Right cardiac atrium (tissue), 5 donors: ENCODE data around the gene AXIN1. TPM values are rescaled to one million over a fixed set of nuclear protein-coding genes. Genes with fewer than 3 reads are reported as not detected.

ENCODE experiments used
- ATAC-seq, 2 donors: fragments of 200-7000 bp; cut with Tn5 transposase; one replicate each; pipeline versions ENCODE4 v1.8.0 to v1.9.1; 2020; ENCODE audit warnings: moderate library complexity in 2 of 2, mild to moderate bottlenecking in 1 of 2
- DNase-seq, 3 donors: peaks; one replicate each; pipeline ENCODE4 v3.0.0-alpha.2; 2020
- H3K27ac ChIP-seq: one replicate; pipeline ENCODE4 v1.5.1; 2013; ENCODE audit warnings: mild to moderate bottlenecking, low read length, control low read depth, moderate library complexity
- H3K27me3 ChIP-seq: one replicate; pipeline ENCODE4 v1.6.1; 2013; ENCODE audit not compliant: control insufficient read depth, insufficient read depth
- H3K4me1 ChIP-seq: one replicate; pipeline ENCODE4 v1.6.1; 2013; ENCODE audit warnings: low read length; ENCODE audit not compliant: control insufficient read depth, insufficient read depth
- H3K4me3 ChIP-seq: one replicate; pipeline ENCODE4 v1.5.1; 2013; ENCODE audit warnings: low read length, control low read depth
- H3K9me3 ChIP-seq: one replicate; pipeline ENCODE4 v1.6.1; 2013; ENCODE audit warnings: low read length; ENCODE audit not compliant: control insufficient read depth
- WGBS: extraction: QIAGEN DNeasy Blood & Tissue Kit; methylation state at CpG from one replicate; pipeline ENCODE4 v1.1.7; 2013; 5-methylcytosine and 5-hydroxymethylcytosine counted together
- intact Hi-C, 4 donors: fragments of 100-400 bp; cut with DNase I; formaldehyde crosslinking; loops; one replicate each; pipeline versions ENCODE4 v1.11.0 to v1.14.0; 2022 to 2023
- polyA plus RNA-seq: library from polyadenylated mRNA; stranded (reverse); fragments of 200-250 nt; gene quantifications from one replicate; pipeline ENCODE4 v1.2.3, GENCODE V29; 2013
- total RNA-seq, 4 donors: library from RNA; stranded (reverse); fragmentation: NEBNext Ultra II Directional; extraction: Animal tissue kit (Norgen Biotek cat#: 25700); gene quantifications; one replicate each; pipeline ENCODE4 v1.2.1, GENCODE V29; 2021
- donor health status: healthy with polysubstance abuse.
- donor health status: DM: no; HTN: yes; CAD: no.
- donor health status: DM: no; HTN: no; CAD: no.
- donor health status: DM: no; HTN: yes; CAD: no; lungs with severe emphysema.
- donor health status: DM: yes; HTN: yes; CAD: no.

AXIN1 gene
- total and polyA plus RNA-seq, 5 donors: 8.4 to 12.2 (median 10.2) TPM

DNA sequence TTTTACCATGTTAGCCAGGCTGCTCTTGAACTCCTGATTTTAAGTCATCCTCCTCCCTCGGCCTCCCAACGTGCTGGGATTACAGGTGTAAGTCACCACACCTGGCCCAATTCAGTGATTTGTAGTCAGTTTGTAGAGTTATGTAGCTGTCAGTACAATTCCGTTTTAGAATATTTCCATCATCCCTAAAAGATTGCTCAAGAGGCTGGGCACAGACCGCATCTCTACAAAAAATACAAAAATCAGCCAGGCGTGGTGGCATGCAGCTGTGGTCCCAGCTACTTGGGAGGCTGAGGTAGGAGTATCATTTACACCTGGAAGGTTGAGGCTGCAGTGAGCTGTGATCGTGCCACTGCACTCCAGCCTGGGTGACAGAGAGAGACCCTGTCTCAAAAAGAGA lies 97.3 kb downstream of the AXIN1 start:
- intact Hi-C loops: no loop called here
- no peak for ATAC-seq
- Histone ChIP-seq H3K27me3 (no peaks in the 10 kb centered on the region), H3K9me3 (no peaks in the 10 kb centered on the region), H3K4me3 (no peak overlapping the region), H3K4me1 (peaks cover 2% of the 10 kb centered on the region), H3K27ac (no peak overlapping the region)
- 95% methylated on average over 6 of the region's 6 CpGs for WGBS
- DNase-seq: peak in 1 of 3 donors; percentile 11

DNA sequence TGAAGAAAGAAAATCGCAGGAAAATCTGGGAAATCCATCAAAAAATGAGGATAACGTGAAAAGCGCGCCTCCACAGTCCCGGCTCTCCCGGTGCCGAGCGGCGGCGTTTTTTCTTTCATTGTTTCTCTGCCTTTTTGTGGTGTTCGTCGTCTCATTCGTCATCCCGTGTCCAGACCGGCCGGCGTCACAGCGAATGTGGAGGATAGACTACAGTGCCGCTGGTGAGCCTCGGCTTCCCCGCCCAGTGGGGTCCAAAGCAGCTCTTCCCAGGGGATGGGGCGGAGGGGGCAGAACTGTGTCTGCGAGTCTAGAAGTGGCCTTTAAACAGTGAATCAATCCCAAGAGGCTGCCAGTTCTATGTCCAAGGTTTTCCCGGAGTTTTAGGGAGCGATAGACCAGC lies 98.1 kb downstream of the AXIN1 start:
- Histone ChIP-seq H3K9me3 (no peaks in the 10 kb centered on the region), H3K4me3 (no peak overlapping the region), H3K27ac (no peak overlapping the region), H3K4me1 (peaks cover 2% of the 10 kb centered on the region), H3K27me3 (no peaks in the 10 kb centered on the region)
- 97% methylated on average over 25 of the region's 25 CpGs for WGBS
- DNase-seq: peak in 2 of 3 donors; percentile 46 to 51
- no peak for ATAC-seq
- intact Hi-C loops: no loop called here

DNA sequence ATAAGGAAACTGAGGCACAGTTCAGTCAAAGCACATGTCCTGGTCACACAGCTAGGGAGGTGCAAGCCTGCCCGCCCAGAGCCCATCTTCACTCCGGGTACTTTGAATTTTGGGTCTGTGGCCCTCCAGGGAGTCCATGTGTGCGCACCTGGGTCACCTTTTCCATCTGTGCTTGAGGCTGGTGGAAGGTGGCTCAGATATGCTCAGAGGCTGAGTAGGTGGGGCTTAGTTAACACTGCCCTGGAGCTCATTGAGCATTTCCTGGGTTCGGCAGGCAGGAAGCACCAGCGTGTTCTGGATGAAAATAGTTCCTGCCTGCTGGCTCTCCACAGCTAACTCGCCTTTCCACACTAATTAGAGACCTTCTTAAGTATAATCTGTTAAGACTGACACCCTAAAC lies 98.7 kb downstream of the AXIN1 start:
- DNase-seq (peak in 2 of 3 donors; percentile 11 to 25), ATAC-seq (peak; percentile 37 to 55)
- peaks cover 2% of the 10 kb centered on the region for H3K4me1 ChIP-seq
- H3K9me3 ChIP-seq: no peaks in the 10 kb centered on the region
- H3K27ac ChIP-seq: no peak overlapping the region
- no peaks in the 10 kb centered on the region for H3K27me3 ChIP-seq
- intact Hi-C loops: no loop called here
- WGBS: 80% methylated on average over 6 of the region's 6 CpGs
- no peak overlapping the region for H3K4me3 ChIP-seq

DNA sequence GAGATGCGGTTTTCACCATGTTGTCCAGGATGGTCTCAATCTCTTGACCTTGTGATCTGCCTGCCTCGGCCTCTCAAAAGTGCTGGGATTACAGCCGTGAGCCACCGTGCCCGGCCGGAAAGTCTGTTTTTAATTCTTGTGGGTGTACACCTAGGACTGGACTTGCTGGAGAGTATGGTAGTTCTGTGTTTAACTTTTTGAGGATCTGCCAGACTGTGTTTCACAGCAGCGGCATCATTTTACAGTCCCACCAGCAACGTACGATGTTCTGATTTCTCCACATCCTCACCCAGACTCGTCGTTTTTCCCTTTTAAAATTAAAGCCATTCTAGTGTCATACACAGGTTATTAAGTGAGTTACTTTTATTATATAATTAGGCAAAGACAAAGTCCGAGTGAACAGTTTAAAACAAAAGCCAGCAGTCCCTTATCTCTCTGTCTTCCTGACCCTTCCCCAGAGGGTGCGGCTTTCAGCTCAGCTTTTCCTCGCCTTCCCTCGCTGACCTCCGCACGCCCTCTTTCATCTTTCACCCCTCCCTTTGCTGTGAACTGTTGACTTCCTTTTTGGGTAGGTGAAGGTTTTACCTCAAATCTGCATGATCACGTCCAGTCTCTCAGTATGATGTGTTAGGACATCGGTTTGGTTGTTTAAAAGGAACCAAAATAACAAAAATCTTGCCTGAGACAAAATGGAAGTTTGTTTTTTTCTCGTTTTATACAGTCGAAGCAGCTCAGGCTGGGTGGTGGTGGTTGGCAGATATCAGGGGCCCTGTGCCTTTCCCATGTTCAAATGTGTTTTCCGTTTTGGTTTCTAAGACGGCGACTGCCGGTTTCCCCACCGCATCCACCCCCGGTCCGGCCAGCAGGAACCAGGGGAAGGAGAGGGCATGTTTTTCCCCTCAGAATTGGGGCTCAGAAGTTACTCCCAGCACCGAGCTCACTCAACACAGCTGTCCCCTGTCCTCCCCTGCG lies 99.9 kb downstream of the AXIN1 start:
- DNase-seq: peak; percentile 39 to 61 (median 55)
- H3K9me3 ChIP-seq: no peaks in the 10 kb centered on the region
- peak overlapping the region; percentile 77 for H3K27ac ChIP-seq
- ATAC-seq: peak; percentile 68 to 94
- H3K4me3 ChIP-seq: no peak overlapping the region
- H3K27me3 ChIP-seq: no peaks in the 10 kb centered on the region
- peaks cover 2% of the 10 kb centered on the region for H3K4me1 ChIP-seq
- 50% methylated on average over 30 of the region's 30 CpGs for whole genome bisulfite sequencing
- intact Hi-C loops: no loop called here

DNA sequence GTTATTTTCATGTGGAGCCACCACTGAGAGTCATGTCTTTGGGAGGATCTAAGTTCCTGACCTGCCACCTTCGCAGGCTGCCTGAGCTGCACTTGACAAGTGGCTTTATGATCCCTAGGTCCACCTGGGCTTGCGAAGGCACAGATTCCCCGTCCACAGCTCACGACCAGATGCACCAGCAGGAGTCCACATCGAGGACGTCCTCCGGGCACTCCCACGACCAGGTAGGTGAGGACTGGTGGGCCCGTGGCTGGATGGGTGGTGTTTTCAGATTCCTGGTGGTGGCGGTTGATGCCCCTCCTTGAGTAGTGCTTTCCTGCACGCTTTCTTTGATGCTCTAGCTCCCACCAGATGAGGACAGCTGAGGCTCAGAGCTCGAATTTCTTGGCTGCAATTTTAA lies 103.1 kb downstream of the AXIN1 start:
- peaks cover 2% of the 10 kb centered on the region for H3K4me1 ChIP-seq
- WGBS: 91% methylated on average over 12 of the region's 12 CpGs
- intact Hi-C loops: no loop called here
- DNase-seq: peak in 2 of 3 donors; percentile 35 to 56
- no peak for ATAC-seq
- no peak overlapping the region for H3K4me3 ChIP-seq
- H3K27ac ChIP-seq: no peak overlapping the region
- H3K9me3 ChIP-seq: no peaks in the 10 kb centered on the region
- H3K27me3 ChIP-seq: no peaks in the 10 kb centered on the region

DNA sequence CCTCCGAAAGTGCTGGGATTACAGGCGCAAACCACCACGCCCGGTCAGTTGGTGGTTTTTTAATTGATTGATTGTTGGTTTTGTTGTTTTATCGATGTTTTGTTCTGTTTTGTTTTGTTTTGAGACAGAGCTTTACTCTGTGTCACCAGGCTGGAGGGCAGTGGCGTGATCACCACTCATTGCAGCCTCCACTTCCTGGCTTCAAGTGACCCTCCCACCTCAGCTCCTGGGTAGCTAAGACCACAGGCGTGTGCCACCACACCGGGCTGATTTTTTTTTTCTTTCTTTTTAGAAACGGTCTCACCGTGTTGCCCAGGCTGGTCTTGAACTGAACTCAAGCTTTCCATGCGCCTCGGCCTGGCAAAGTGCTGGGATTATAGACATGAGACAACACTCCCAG lies 105.5 kb downstream of the AXIN1 start:
- intact Hi-C loops: no loop called here

DNA sequence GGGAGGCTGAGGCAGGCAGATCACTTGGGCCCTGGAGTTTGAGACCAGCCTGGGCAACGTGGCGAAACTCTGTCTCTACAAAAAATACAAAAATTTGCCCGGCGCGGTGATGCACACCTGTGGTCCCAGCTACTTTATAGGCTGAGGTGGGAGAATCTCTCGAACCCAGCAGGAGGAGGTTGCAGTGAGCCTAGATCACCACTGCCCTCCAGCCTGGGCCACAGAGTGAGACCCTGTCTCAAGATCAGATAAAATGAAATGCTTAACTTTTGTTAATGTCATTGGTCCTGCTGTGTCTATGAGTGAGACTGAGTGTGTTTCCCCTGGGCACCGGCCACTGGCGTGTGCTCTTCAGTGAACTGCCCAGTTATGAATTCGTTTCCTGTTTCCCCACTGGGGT lies 107.4 kb downstream of the AXIN1 start:
- Histone ChIP-seq H3K9me3 (no peaks in the 10 kb centered on the region), H3K4me3 (no peak overlapping the region), H3K4me1 (peaks cover 6% of the 10 kb centered on the region), H3K27me3 (no peaks in the 10 kb centered on the region), H3K27ac (no peak overlapping the region)
- 90% methylated on average over 9 of the region's 9 CpGs for WGBS
- ATAC-seq (no peak), DNase-seq (peak in 1 of 3 donors; percentile 18)
- intact Hi-C loops: no loop called here

More for the DNA sequence above, 105.5 kb downstream of the AXIN1 start:
- Histone ChIP-seq H3K27ac (no peak overlapping the region), H3K27me3 (no peaks in the 10 kb centered on the region), H3K9me3 (no peaks in the 10 kb centered on the region), H3K4me3 (no peak overlapping the region), H3K4me1 (no peaks in the 10 kb centered on the region)
- WGBS: 95% methylated on average over 12 of the region's 12 CpGs
- ATAC-seq: no peak
- peak in 1 of 3 donors; percentile 2 for DNase-seq

DNA sequence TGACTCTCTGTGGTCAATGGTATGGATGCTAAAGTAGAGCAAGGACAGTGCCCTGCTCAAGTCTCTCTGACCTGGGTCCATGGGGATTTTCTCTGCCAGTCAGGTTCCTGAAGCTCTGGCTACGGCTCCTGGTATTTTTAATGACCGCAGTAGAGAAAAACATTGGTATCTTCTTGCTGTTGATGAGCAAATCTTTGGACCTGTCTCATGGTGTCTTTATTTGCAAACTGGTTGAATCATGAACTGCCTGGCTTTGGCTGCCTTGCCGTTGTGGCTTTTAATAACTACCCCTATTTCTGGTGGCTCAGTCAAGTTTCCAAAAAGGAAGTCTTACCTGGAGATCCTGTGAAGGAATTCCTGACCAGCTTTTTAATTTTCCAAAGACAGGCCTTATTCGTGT lies 109.2 kb downstream of the AXIN1 start:
- Histone ChIP-seq H3K4me1 (peaks cover 6% of the 10 kb centered on the region), H3K27me3 (no peaks in the 10 kb centered on the region), H3K4me3 (no peak overlapping the region), H3K27ac (peak overlapping the region; percentile 27), H3K9me3 (no peaks in the 10 kb centered on the region)
- no peak for ATAC-seq
- intact Hi-C loops: no loop called here
- WGBS: 74% methylated on average over 4 of the region's 4 CpGs
- DNase-seq: no peak

DNA sequence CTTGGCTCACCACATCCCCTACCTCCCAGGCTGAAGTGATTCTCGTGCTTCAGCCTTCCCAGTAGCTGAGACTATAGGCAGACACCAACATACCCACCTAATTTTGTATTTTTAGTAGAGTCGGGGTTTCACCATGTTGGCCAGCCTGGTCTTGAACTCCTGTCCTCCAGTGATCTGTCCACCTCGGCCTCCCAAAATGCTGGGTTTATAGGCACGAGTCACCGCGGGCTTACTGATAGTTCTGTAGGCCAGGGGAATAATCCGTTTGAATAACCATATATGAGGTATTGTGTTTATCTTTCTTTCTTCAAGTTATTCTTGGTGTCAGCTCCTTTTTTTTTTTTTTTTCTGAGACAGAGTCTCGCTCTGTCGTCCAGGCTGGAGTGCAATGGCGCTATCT lies 110.2 kb downstream of the AXIN1 start:
- Histone ChIP-seq H3K4me1 (peaks cover 6% of the 10 kb centered on the region), H3K27me3 (no peaks in the 10 kb centered on the region), H3K9me3 (no peaks in the 10 kb centered on the region), H3K4me3 (no peak overlapping the region), H3K27ac (peak overlapping the region; percentile 48)
- intact Hi-C loops: no loop called here
- peak in 1 of 2 donors; percentile 3 for ATAC-seq
- WGBS: 85% methylated on average over 10 of the region's 10 CpGs
- DNase-seq: peak in 1 of 3 donors; percentile 17

DNA sequence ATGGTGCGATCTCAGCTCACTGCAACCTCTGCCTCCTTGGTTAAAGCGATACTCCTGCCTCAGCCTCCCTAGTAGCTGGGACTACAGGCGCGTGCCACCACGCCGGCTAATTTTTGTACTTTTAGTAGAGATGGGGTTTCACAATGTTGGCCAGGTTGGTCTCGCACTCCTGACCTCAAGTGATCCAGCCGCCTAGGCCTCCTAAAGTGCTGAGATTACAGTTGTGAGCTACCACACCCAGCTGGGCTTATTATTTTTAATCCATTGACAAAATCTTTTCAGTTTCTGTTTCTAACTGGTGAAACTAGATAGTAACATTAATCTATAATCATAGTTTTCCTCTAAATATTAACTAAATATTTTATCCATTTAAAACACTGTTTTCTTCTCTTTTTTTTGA lies 112.0 kb downstream of the AXIN1 start:
- no peak overlapping the region for H3K4me3 ChIP-seq
- DNase-seq: peak in 1 of 3 donors; percentile 14
- WGBS: 93% methylated on average over 8 of the region's 8 CpGs
- H3K27ac ChIP-seq: peak overlapping the region; percentile 32
- no peak for ATAC-seq
- intact Hi-C loops: no loop called here
- peaks cover 6% of the 10 kb centered on the region for H3K4me1 ChIP-seq
- H3K27me3 ChIP-seq: no peaks in the 10 kb centered on the region
- no peaks in the 10 kb centered on the region for H3K9me3 ChIP-seq

DNA sequence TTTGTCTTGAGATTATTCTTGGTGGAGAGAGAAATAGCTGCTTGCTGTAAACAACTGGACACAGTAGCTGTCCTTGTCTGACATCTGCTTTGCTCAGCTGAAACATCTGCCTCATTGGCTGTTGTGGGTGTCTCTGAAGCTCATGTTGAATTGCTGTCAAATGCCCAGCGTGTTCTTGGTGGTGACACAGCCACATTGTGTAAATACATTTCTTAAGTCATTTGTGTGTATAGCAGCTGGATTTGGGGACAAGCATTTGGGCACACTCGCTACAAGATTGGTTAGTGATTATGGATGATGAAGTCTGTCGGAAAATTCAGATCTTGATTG lies 112.6 kb downstream of the AXIN1 start:
- intact Hi-C loops: loop anchor here in 2 of 4 donors (5.0 to 10.0 kb wide), 2 partner anchors 112 to 115 kb away; partner anchors contain the start of gene AXIN1 (in 2 of the 2)
- WGBS: 63% methylated on average over 3 of the region's 3 CpGs
- no peaks in the 10 kb centered on the region for H3K9me3 ChIP-seq
- no peaks in the 10 kb centered on the region for H3K27me3 ChIP-seq
- ATAC-seq: no peak
- peak in 1 of 3 donors; percentile 4 for DNase-seq
- H3K4me1 ChIP-seq: peaks cover 6% of the 10 kb centered on the region
- no peak overlapping the region for H3K4me3 ChIP-seq
- peak overlapping the region; percentile 74 for H3K27ac ChIP-seq
